NCI-H1105 (cell line): ENCODE measurements around the gene PCGF5.
"Not testable (repeated sequence)": the region's sequence is repeated elsewhere in the genome, so short reads cannot be mapped to it uniquely, and the experiment has no call there.

Experiments
- DNase-seq: peaks from one replicate; lab custom pipeline; 2025; lab: John Stamatoyannopoulos, UW

PCGF5 gene

DNA sequence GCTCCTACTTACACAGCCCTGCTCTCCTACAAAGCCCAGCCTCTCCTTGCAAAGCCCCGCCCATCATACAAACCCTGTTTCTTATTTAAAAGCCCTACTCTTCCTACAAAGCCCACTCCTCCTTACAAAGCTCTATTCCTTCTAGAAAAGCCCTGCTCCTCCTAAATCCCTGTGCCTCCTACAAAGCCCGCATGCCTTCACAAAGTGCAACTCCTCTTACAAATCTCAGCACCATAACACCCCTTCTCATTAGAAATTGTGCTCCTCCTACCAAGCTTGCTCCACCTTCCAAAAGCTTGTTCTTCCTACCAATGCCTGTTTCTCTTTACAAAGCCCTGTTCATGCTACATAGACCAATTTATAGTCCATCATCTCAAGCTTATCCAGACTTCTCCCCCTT, 66.1 kb downstream of the PCGF5 start:
- no peak for DNase-seq

DNA sequence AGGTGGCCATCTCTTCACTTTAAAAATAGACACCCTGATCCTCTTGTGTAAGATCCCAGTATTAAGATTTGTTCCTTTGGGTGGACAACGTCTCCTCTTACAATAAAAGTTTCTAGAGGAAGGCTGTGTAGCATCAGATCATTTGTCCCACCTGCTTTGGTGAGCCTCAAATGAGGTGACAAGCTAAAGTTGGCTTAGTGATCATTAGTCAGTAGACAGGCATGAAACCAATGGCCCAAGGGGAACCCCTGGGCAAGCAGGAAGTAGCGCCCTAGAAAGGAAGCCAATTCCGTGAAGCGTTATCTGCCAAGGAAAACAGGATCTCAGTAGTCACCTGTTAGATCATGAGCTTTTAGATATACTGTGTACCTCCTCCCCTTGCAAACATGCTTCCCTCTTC, 66.8 kb downstream of the PCGF5 start:
- DNase-seq, result no peak

DNA sequence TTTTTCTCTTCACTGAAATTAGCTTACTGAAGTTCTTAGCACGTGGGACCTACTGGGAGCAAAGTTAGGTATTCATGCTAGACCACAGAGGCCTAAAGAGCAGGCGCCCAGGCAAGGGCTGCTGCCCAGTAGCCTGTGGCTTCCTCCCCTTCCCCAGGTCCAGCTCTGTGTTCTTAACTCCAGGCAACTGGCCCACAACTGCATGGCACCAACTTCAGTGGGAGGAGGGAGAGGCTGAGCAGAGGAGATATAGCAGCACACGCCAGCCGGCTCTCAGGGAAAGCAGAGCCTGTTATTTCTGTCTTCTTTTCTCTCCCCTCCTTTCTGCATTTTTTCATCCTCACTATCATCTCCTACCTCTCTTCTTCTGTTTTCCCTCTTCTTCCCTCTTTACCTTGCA, 67.4 kb downstream of the PCGF5 start:
- no peak for DNase-seq

DNA sequence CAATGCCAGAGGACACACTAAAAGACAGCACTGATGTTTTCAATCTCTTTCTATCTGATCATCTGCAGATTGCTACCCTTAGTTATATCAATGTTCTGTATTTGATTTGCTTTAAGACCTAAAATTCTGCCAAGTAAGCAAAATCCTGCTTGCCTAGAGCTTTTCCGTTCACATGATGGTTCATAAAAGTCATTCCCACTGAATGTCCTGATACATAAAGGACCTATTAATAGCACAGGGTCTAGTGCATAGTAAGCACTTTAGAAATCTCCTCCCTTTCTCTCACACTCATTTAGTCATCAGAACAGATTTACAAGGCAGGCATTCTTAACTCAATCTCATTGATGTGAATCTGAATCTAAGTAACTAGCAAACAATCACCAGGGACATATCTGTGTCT, 68.8 kb downstream of the PCGF5 start:
- DNase-seq, result no peak

DNA sequence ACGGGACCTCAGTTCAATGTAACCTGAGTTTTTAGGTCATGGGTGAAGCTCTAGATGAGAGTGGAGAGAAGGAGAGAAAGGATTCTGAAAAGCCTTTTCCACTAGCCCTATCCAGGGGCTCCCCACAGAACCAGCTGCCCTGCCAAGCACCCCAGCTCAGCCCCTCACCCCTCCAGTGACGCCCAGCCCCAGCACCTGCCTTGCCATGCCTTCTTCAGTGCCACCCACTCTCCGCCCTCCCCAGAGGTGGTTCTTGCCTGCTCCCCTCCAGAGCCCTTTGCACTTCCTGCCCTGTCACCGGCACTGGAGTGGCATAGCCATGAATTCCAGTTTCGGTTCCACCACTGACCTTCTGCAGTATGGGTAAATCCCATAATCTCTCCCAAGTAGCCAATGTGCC, 70.1 kb downstream of the PCGF5 start:
- no peak for DNase-seq

DNA sequence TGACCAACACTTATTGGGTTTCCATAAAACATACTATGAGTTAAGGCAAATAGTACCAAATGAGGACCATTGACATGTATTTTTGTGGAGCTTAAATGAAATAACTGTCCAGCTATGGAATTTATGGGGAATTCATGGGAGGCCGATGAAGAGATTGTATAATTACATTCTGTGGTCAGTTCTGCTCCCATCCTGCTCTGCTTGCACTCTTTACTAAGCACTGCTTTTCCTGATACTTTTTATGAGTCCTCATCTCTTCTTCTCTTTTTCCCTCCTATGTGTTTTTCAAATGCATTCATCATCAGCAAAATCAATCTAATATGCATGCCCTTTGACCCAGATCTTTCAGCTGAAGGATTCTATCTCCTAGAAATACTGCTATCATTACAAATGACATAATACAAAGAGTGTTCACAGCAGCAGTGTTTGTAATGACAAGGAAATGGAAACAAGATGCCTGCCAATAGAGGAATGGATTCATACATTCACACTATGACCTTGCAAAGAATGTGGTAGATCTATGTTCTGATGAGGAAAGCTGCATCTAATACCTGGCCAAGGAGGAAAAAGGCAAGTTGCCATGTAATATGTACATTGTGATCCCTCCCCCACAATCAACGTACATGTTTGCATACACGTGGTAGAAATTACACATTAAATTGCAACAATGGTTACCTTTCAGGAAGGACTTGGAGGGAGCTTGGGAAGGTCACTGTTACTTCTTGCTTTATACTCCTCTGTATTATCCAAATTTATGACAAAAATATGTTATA, 73.9 kb downstream of the PCGF5 start:
- no peak for DNase-seq

DNA sequence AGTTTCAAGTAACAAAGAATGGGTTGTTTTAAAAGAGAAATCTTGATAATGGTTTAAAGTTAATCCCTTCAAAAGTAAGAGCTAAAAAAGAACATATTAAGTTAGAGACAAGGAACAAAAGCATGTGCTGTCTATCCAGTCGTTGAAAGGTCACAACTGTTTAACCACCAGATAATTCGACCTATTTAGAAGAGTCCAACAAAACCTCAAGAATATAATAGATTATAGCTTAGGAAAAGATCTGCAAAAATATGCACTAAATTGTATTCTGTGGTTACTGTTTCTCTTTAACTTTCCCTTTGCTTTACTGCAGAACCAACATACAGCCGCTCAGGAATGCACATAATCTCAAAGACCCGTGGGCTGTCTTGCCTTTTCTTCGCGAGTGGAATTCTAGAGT, 74.9 kb downstream of the PCGF5 start:
- no peak for DNase-seq

DNA sequence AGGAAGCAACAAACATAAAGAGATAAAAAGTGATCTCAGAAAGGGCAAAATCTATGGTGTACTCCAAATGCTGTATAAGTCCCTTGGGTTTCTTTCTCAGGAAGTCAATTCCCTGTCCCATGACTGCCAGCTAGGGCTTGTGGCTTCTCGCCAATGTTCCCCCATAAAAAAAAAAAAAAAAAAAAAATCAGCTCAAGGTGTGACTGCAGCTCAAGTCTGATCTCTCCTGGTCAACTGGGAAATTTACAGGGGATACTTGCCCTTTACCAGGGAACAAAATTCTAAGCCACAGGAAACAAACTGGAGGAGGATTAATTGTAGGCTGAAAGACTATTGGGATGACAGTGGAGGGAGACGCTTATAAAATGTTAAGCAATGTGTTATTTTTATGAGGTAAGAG, 76.0 kb downstream of the PCGF5 start:
- DNase-seq, result peak; percentile 3

DNA sequence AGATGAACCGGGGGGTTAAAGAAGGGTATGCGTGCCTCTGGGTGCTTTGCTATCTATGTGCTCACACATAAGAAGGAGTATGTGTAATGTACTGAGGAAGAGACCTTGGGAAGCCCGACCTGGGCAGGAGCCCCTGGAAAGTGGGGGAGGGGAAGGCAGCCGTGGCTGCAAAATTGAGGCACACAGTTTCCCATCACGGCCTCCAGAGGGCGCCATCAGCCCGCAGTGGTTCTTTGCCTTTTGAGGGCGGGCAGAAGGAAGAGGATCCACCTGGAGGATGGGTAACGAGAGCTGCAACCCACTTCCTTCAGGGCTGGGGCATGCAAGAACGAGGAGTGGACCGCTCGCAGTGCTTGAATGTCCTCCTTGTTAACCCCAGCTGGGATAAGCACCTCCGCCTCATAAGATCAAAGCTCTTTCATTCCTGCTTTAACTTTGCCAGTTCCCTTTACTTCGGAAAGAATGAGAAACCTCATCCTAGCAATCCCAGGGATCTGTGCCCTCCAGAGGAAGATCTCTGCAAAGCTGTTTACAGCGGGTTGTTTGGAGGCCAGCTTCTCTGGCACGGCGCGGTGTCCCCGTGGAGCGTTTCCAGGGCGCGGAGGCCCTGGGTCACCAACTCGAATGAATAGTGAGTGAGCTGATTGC, 77.9 kb downstream of the PCGF5 start:
- DNase-seq, result peak; percentile 12

DNA sequence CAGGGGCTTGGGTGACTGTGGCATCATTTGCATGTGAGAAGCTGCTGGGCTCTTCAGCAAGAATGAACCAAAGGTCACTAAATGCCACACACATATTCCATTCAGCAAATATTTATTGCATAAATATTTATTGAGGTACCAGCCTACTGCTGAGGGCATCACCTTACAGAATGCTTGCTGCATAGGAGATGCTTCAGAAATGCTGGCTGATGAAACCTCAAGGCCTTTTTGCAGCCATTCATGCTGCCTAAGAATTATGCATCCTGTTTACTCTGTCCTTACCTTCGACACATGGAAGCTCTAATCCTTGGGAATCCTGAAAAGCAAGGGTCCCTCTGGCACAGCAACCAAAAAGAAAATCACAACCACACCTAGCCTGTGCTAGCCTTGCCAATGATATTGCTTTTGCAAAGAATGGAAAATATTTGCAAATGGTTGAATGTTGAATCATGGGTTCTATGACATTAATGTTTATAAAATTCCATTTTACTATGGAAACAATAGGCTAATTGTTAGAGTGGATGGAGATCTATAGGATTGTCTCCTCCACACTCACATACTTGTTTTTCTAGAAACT, 79.6 kb downstream of the PCGF5 start:
- DNase-seq, result no peak

DNA sequence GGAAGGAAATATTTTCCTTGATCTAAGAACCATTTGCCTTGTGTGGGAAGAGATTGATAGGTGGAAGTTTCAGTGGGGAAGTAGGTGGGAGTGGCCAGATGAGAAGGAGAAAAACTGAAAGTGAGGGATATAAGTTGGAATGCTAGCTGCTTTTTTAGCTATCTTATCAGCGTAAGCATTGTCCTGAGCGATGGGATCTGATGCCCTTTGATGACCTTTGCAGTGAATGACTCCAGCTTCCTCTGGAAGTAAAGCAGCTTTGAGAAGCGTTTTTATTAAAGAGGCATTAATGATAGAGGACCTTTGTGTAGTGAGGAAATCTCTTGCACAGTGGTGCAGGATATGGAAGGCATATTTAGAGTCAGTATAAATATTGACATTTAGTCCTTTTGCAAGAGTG, 82.5 kb downstream of the PCGF5 start:
- DNase-seq, result not testable (repeated sequence)

DNA sequence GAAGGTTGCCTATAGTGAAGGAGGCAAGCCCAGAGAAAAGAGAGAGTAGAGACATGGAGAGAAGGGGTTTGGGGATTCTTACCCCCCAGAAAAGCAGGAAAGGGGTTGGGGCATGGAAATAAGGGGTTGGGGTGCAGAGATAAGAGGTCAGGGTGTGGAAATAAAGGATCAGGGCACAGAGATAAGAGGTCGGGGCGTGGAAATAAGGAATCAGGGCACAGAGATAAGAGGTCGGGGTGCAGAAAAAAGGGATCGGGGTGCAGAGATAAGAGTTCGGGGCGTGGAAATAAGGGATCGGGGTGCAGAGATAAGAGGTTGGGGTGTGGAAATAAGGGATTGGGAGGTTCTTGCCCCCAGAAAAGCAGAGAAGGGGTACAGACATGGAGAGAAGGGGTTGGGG, 85.5 kb downstream of the PCGF5 start:
- DNase-seq, result not testable (repeated sequence)

DNA sequence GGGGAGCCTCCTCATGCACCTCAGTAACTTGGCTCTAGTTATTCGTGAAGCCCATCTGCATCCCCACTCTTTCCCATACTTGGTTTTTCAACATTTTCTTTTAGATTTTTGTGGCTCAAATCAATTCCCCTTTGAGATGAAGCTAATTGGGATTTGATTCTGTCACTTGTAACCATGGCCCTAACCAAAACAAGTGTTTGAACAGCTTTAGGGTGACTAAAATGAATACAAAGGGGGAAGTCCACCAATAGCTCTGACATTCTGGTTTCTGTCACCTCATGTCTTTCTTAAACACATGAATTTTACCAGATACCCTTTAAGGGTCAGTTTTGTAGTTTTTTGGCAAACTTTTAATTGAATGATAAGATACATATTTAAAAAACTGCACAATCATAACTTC, 87.0 kb downstream of the PCGF5 start:
- DNase-seq, result no peak

DNA sequence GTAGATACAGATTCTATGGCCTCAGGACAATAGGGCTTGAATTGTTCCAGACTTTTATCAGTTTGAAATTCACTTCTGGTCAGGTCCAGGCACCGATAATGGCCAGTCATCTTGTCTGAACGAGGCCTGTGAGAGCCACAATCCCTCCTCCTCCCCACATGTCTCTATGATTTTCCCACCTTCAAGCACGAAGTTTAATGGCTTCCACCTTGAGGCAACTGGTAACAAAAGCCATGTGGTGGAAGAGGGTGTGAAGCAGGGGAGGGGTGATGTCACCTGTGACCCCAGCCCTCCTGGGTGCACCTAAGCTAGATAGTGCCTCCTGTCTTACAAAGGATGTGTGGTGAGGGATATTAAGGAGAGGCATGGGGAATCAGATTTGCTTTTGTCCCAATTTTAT, 89.2 kb downstream of the PCGF5 start:
- DNase-seq, result no peak

DNA sequence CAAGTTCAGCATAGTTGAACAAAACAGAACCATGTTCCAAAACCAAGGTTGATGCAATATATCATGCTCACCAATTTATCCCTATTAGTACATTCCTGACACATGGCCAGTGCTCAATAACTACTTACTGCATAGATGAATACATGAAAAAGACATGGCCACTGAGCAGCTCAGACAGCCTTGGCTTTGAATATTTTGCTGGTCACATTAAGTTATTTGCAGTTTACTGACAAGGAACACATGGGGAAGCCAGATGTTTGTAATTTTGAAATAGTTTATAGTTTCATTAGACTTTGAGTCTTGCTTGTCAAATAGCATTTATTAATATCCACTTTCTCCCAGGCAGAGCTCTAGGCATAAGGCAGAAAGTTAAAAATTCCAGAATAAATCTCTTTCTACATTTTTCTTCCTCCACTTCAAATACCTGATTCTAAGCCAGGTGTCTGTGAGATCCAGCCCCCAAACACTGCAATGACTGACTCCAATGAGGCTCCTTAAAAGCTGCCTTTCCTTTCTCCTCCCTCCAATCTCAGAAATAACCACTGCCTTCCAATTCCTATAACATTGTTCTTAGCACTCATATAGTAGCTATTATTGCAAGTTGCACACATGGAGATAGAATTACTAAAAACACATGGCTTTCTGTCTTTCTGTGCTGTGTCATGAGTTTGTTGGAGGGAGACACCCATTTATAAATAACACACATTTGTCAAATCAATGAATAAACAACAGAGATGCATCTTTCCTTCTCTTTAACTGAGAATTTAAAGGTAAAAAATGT, 91.3 kb downstream of the PCGF5 start:
- DNase-seq, result no peak

DNA sequence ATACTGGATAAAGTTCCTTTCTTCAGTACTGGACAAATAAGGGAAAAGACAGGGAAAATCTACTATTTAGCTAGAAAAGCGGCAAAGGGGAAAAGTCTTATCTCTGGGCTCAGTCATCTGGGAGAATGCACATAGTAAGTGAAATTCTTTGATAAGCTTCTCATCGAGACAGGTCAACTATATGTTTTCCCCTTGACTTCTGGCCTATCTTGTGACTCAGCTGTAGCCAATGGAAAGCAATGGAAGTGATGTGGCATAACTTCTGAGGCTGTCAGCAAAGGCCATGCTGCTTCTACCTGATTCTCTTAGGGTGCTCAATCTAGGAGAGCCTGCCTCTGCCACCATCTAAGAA, 91.9 kb downstream of the PCGF5 start:
- DNase-seq, result no peak

DNA sequence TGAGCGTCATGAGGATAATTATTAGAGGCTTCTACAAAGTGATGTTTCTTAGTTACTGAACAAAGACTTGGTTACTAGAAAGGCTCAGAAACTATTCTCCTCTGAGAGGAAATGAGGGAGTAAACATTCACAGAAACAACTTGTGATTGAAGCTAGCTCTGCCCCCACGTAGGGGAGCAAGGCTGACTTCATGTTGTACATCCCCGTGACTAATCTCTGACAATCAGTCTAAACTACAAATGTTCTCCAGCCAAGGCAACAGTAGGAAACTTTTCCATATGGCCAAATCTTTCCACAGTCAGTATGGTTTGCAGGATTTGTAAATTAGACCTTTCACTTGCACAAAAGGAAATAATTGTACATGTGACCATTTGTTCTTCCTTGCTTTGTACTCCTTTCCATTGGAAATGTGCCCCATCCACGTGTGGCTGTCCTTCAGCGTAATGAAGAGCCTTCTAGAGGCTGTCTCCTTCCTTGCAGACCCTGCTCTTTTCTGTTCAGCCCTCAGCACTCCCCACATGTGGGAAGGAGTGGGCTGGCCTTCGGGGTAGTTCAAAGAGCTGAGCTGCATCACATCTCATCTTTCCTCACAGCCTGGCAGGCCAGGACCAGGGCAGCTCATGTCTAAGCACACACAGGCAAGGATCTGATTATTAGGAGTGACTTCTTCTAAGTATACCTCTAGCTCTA, 93.5 kb downstream of the PCGF5 start:
- no peak for DNase-seq

DNA sequence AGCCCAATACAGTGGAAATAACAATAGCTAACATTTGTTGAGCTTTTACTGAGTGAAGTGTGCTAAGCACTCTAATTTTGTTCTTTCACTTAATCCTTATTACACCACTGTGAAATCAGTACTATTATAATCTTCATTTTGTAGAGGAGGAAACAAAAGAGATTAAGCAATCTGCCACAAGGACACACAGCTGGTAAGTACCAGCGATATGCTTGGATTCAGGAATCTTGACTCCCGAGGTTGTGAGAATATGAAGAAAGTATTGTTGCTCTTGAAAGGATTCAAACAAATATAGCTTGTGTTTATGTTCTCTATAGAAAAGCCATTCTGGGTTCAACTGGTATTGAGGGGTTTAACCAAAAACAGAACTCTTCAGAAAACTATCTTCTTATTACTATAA, 96.0 kb downstream of the PCGF5 start:
- no peak for DNase-seq

DNA sequence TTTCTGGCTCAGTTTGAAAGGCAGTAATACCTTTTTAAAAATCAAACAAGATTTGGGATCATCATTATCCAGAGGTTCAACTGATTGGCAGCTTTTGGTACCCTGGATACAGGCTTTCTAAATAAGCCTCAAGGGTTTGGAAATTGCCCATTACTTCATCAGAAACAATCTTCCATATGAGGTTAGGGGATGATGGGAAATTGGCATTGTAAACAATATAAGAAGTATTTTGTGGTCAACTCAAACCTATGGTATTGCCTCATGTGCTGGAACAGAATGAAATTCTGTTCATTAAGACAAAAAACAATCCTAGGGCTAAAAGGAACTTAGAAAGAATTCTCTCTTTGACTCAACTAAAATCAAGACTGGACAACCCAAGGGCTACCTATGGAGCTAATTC, 97.1 kb downstream of the PCGF5 start:
- DNase-seq, result no peak

DNA sequence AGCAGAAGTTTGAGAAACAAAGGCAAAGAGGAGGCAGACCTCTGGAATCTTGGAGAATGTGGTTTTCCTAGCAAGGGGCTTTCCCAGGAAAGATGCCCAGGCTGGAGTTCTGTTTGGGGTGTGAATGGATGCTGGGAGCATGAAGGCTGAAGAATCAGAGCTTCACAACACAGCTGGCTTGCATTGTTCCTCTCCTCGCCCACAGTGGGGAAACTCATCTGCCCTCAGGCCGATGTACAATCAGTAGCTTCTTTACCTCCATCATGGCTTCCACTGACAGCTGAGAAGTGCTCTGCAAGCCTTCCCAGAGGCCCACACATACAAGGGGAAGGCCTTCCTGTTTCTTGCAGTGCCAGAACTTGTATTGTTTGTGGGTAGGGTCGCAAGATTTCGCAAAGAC, 98.9 kb downstream of the PCGF5 start:
- no peak for DNase-seq

DNA sequence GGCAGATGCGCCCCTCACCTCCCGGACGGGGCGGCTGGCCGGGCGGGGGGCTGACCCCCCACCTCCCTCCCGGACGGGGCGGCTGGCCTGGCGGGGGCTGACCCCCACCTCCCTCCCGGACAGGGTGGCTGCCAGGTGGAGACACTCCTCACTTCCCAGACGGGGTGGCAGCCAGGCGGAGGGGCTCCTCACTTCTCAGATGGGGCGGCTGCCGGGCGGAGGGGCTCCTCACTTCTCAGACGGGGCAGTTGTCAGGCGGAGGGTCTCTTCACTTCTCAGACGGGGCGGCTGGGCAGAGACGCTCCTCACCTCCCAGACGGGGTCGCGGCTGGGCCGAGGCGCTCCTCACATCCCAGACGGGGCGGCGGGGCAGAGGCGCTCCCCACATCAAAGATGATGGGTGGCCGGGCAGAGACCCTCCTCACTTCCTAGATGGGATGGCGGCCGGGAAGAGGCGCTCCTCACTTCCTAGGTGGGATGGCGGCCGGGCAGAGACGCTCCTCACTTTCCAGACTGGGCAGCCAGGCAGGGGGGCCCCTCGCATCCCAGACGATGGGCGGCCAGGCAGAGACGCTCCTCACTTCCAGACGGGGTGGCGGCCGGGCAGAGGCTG, 102.9 kb downstream of the PCGF5 start:
- DNase-seq, result not testable (repeated sequence)
